HepG2 (cell line): Measurements from ENCODE around the gene GALNTL6. TPM values are rescaled to one million over a fixed set of nuclear protein-coding genes. Genes with fewer than 3 reads are reported as not detected.

Experiments used
- ATAC-seq: fragments of 200-7000 bp; cut with Tn5 transposase; 3 replicates; pipeline ENCODE4 v1.9.1; 2020; ENCODE audit warnings: mild to moderate bottlenecking, moderate library complexity
- BruUV-seq: library from RNA; stranded (reverse); fragments of 400-500 nt; replicated peaks from 2 replicates; lab custom pipeline; 2021; lab: Mats Ljungman, UMichigan
- CTCF ChIA-PET: fragments of 300-600 bp; formaldehyde crosslinking; extraction: SDS; loops from one replicate; lab custom pipeline; 2021; ENCODE audit warnings: low total read pairs, inconsistent platforms, low intra/inter-chr PET ratio; lab: Yijun Ruan, JAX
- POLR2A ChIA-PET: fragments of 350-600 bp; sonication (Branson Sonifier 250); formaldehyde crosslinking; loops from one replicate; lab custom pipeline; 2020; ENCODE audit warnings: antibody characterized with exemption, inconsistent platforms; lab: Yijun Ruan, JAX
- DNase-seq: peaks from one replicate; pipeline ENCODE4 v3.0.0-alpha.2; 2015; ENCODE audit warnings: low spot score
- FAIRE-seq: peaks from 3 replicates; lab custom pipeline; 2011; peaks lifted over from hg19 to GRCh38; lab: Jason Lieb, UNC
- H2AFZ ChIP-seq: one replicate; pipeline ENCODE4 v1.6.1; 2011; ENCODE audit warnings: low read length, inconsistent platforms
- H3K27ac ChIP-seq: fragments of 300-600 bp; 3 replicates; pipeline ENCODE4 v1.8.0; 2011; ENCODE audit warnings: mixed run types, mild to moderate bottlenecking, mixed read lengths, low read length, inconsistent platforms; ENCODE audit not compliant: insufficient read depth; ENCODE audit errors: extremely low read length
- H3K27me3 ChIP-seq, 2 experiments: fragments of 200-600 bp in 1 of 2; 2 replicates in 1 of 2; 3 replicates in 1 of 2; pipeline versions ENCODE4 v1.6.0 to v1.8.0; 2011; ENCODE audit warnings: low read length in 2 of 2, mild to moderate bottlenecking in 2 of 2, moderate library complexity in 2 of 2, inconsistent platforms in 1 of 2; ENCODE audit not compliant: insufficient read depth in 2 of 2, control insufficient read depth in 1 of 2
- H3K36me3 ChIP-seq, 2 experiments: fragments of 200-600 bp in 1 of 2; replicated peaks in 1 of 2; 2 replicates in 1 of 2; 3 replicates in 1 of 2; pipeline versions ENCODE4 v1.5.1 to v1.8.0; 2011; ENCODE audit warnings: low read length in 2 of 2, inconsistent platforms in 1 of 2; ENCODE audit not compliant: insufficient read depth in 2 of 2, control insufficient read depth in 1 of 2
- H3K4me1 ChIP-seq: 2 replicates; pipeline ENCODE4 v1.5.1; 2012; ENCODE audit warnings: low read length, inconsistent platforms; ENCODE audit not compliant: insufficient read depth
- H3K4me2 ChIP-seq: 2 replicates; pipeline ENCODE4 v1.6.0; 2011; ENCODE audit warnings: low read depth, low read length, inconsistent platforms
- H3K4me3 ChIP-seq, 3 experiments: fragments of 200-600 bp in 1 of 3; sonication (generic), shearing (Covaris generic) in 1 of 3; replicated peaks in 1 of 3; 2 replicates each; pipeline ENCODE4 v1.5.1; 2011 to 2016; ENCODE audit warnings: low read length in 3 of 3, inconsistent platforms in 2 of 3, low read depth in 2 of 3, mild to moderate bottlenecking in 2 of 3, control low read depth in 1 of 3, mixed read lengths in 1 of 3; ENCODE audit not compliant: insufficient read depth in 1 of 3
- H3K79me2 ChIP-seq: one replicate; pipeline ENCODE4 v1.6.1; 2011; ENCODE audit warnings: low read length, inconsistent platforms; ENCODE audit not compliant: insufficient read depth
- H3K9ac ChIP-seq: 2 replicates; pipeline ENCODE4 v1.6.0; 2011; ENCODE audit warnings: mild to moderate bottlenecking, low read depth, low read length, inconsistent platforms; ENCODE audit not compliant: insufficient read depth
- H3K9me3 ChIP-seq: 2 replicates; pipeline ENCODE4 v1.5.1; 2012; ENCODE audit warnings: mild to moderate bottlenecking, low read length
- H4K20me1 ChIP-seq: 2 replicates; pipeline ENCODE4 v1.6.0; 2011; ENCODE audit warnings: inconsistent platforms, mild to moderate bottlenecking, low read length, moderate library complexity; ENCODE audit not compliant: insufficient read depth
- KAT8 ChIP-seq: IDR thresholded peaks from 2 replicates; pipeline ENCODE4 v1.6.1; 2016; ENCODE audit warnings: missing genetic modification reagents, missing compliant biosample characterization
- MZF1 ChIP-seq: sonication (generic); formaldehyde crosslinking; IDR thresholded peaks from 2 replicates; pipeline ENCODE4 v1.8.1; 2023; ENCODE audit warnings: mild to moderate bottlenecking, missing genetic modification reagents, borderline replicate concordance
- RFXANK ChIP-seq: IDR thresholded peaks from 2 replicates; pipeline ENCODE4 v1.6.1; 2016
- SRSF4 ChIP-seq: fragments of 200-400 bp; formaldehyde crosslinking; IDR thresholded peaks from one replicate; pipeline ENCODE4 v1.6.1; 2018; ENCODE audit warnings: mild to moderate bottlenecking, low read depth, low read length, moderate library complexity; ENCODE audit not compliant: poor library complexity, severe bottlenecking
- ZBTB38 ChIP-seq: sonication (generic); formaldehyde crosslinking; IDR thresholded peaks from 2 replicates; pipeline ENCODE4 v1.5.1; 2020; ENCODE audit warnings: mild to moderate bottlenecking, missing genetic modification reagents
- ZNF598 ChIP-seq: sonication (generic); formaldehyde crosslinking; IDR thresholded peaks from 2 replicates; pipeline ENCODE4 v1.5.1; 2020; ENCODE audit warnings: mild to moderate bottlenecking, missing genetic modification reagents, borderline replicate concordance
- ZNF878 ChIP-seq: sonication (generic); formaldehyde crosslinking; IDR thresholded peaks from 2 replicates; pipeline ENCODE4 v1.8.1; 2023; ENCODE audit warnings: mild to moderate bottlenecking, missing genetic modification reagents, moderate library complexity
- WGBS: methylation state at CpG from one replicate; pipeline ENCODE4 v1.1.6; 2017; ENCODE audit warnings: low lambda C conversion rate; 5-methylcytosine and 5-hydroxymethylcytosine counted together
- in situ Hi-C: cut with HindIII; loops from 2 replicates; pipeline ENCODE4 v1.10.0; 2017; ENCODE audit warnings: low pct_unique_long_range_greater_than_20kb; ENCODE audit not compliant: extremely low pct_ligation_motif_present
- intact Hi-C: fragments of 100-400 bp; cut with micrococcal nuclease; formaldehyde crosslinking; loops from one replicate; pipeline ENCODE4 v1.10.0; 2022; ENCODE audit not compliant: unreplicated experiment
- polyA plus RNA-seq, 8 experiments: library from polyadenylated mRNA; depleted of rRNA in 3 of 8; stranded (reverse) in 7 of 8; unstranded in 1 of 8; fragments of >200 nt; fragmentation: Illumina TruSeq in 4 of 8; extraction: Trizol in 4 of 8; gene quantifications; 2 replicates each; pipeline versions ENCODE4 v1.2.1 to v1.2.3, GENCODE V29; 2011 to 2016; ENCODE audit warnings: low read depth in 4 of 8, missing spikeins in 1 of 8, mixed read lengths in 1 of 8; ENCODE audit not compliant: insufficient read depth in 1 of 8
- total RNA-seq, 5 experiments: library from RNA; depleted of rRNA; stranded (reverse); fragments of >200 nt; fragmentation: Illumina TruSeq; extraction: Trizol; gene quantifications; 2 replicates each; pipeline ENCODE4 v1.2.3, GENCODE V29; 2016; ENCODE audit warnings: low read depth in 1 of 5
- TF ChIP-seq, protein P1 (sequence below): sonication (generic); formaldehyde crosslinking; IDR thresholded peaks from 2 replicates; pipeline ENCODE4 v1.8.1; 2023; ENCODE audit warnings: missing genetic modification reagents, mild to moderate bottlenecking, borderline replicate concordance
- TF ChIP-seq, protein P2 (sequence below): IDR thresholded peaks from 2 replicates; pipeline ENCODE4 v1.6.1; 2012; ENCODE audit warnings: low read length, improper control_type of control experiment
- TF ChIP-seq, protein P3 (sequence below): sonication (generic); formaldehyde crosslinking; IDR thresholded peaks from 2 replicates; pipeline ENCODE4 v1.4.0; 2020; ENCODE audit warnings: missing genetic modification reagents
- TF ChIP-seq, protein P4 (sequence below): sonication (generic); formaldehyde crosslinking; IDR thresholded peaks from 2 replicates; pipeline ENCODE4 v1.4.0; 2020; ENCODE audit warnings: mild to moderate bottlenecking, missing genetic modification reagents

GALNTL6 gene
- total and polyA plus RNA-seq, 2 of the 13 experiments (the other 11 are each of a cell fraction or from before 2014, with no cell fraction given), result not detected

DNA sequence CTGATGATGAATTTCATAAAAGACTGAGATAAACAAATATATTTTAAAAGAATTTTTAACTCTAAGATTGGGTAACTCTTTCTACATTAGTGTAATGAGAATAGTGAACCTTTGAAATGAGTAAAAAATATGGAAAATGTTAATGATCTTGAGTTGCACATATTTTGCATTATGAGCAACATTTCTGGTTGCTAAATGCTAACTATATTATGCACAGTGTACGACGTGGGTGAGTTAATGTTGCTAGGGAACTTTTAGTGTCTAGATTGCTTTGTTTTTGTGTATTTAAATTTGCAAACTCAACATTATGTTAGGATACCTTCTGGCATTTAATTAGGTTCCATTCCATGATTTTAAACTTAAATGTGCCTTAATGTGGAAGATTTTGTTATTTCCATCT lies 742.5 kb downstream of the GALNTL6 start:
- Histone ChIP-seq H3K4me3 (no peak overlapping the region), H3K27ac (no peak overlapping the region), H3K9me3 (peaks cover 4% of the 10 kb centered on the region; the same call in 1 of the 2 replicates), H2AFZ (no peak overlapping the region), H4K20me1 (no peaks in the 10 kb centered on the region), H3K36me3 (no peaks in the 10 kb centered on the region), H3K27me3 (no peaks in the 10 kb centered on the region), H3K4me1 (no peaks in the 10 kb centered on the region), H3K9ac (no peak overlapping the region), H3K4me2 (no peak overlapping the region), H3K79me2 (no peaks in the 10 kb centered on the region)
- intact Hi-C loops, result no loop called here
- ATAC-seq (no peak), FAIRE-seq (no peak), DNase-seq (no peak)
- ChIA-PET CTCF (no interaction called here), POLR2A (no interaction called here)
- no peak for TF ChIP-seq SRSF4
- no peak for TF ChIP-seq ZBTB38 (CRISPR knock-in tag)
- TF ChIP-seq, protein P1, sequence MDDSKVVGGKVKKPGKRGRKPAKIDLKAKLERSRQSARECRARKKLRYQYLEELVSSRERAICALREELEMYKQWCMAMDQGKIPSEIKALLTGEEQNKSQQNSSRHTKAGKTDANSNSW (CRISPR knock-in tag), result no peak
- TF ChIP-seq, protein P2, sequence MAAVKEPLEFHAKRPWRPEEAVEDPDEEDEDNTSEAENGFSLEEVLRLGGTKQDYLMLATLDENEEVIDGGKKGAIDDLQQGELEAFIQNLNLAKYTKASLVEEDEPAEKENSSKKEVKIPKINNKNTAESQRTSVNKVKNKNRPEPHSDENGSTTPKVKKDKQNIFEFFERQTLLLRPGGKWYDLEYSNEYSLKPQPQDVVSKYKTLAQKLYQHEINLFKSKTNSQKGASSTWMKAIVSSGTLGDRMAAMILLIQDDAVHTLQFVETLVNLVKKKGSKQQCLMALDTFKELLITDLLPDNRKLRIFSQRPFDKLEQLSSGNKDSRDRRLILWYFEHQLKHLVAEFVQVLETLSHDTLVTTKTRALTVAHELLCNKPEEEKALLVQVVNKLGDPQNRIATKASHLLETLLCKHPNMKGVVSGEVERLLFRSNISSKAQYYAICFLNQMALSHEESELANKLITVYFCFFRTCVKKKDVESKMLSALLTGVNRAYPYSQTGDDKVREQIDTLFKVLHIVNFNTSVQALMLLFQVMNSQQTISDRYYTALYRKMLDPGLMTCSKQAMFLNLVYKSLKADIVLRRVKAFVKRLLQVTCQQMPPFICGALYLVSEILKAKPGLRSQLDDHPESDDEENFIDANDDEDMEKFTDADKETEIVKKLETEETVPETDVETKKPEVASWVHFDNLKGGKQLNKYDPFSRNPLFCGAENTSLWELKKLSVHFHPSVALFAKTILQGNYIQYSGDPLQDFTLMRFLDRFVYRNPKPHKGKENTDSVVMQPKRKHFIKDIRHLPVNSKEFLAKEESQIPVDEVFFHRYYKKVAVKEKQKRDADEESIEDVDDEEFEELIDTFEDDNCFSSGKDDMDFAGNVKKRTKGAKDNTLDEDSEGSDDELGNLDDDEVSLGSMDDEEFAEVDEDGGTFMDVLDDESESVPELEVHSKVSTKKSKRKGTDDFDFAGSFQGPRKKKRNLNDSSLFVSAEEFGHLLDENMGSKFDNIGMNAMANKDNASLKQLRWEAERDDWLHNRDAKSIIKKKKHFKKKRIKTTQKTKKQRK, result no peak
- no TSS peak for BruUV-seq
- in situ Hi-C loops, result no loop called here
- WGBS, result 0% methylated on average over 2 of the region's 2 CpGs

DNA sequence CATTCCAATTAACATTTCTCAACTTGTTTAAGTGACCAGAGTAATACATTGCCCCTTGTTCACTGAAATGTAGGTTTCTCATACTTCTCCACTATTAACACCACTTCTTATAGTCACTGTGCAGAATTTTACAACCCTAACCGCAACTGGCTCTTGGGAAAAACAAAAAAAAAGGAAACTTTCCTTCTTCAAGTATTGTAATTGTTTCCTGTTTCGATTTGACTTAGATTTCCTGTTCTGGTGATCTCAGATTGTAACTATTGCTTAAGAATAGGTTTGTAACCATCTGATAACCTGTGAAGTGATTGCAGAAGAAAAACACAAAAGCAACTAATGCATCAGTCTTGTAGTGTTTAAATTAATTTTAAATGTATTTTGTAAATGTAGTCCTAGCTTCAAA lies 760.7 kb downstream of the GALNTL6 start:
- H3K79me2 ChIP-seq, result no peaks in the 10 kb centered on the region
- no peaks in the 10 kb centered on the region; a peak in 1 of 5 replicates for H3K27me3 ChIP-seq
- no peaks in the 10 kb centered on the region for H3K36me3 ChIP-seq
- POLR2A ChIA-PET, result no interaction called here
- DNase-seq (no peak), FAIRE-seq (no peak), ATAC-seq (no peak)
- no peak overlapping the region for H3K4me3 ChIP-seq
- CTCF ChIA-PET, result no interaction called here
- in situ Hi-C loops (no loop called here), intact Hi-C loops (no loop called here)
- no peaks in the 10 kb centered on the region for H3K9me3 ChIP-seq
- 0% methylated on average over 2 of the region's 2 CpGs for WGBS
- H4K20me1 ChIP-seq, result no peaks in the 10 kb centered on the region
- no peak overlapping the region for H2AFZ ChIP-seq
- H3K9ac ChIP-seq, result no peak overlapping the region
- no peak overlapping the region for H3K27ac ChIP-seq
- H3K4me2 ChIP-seq, result no peak overlapping the region
- no peaks in the 10 kb centered on the region for H3K4me1 ChIP-seq
- no TSS peak for BruUV-seq
- TF ChIP-seq, protein P3, sequence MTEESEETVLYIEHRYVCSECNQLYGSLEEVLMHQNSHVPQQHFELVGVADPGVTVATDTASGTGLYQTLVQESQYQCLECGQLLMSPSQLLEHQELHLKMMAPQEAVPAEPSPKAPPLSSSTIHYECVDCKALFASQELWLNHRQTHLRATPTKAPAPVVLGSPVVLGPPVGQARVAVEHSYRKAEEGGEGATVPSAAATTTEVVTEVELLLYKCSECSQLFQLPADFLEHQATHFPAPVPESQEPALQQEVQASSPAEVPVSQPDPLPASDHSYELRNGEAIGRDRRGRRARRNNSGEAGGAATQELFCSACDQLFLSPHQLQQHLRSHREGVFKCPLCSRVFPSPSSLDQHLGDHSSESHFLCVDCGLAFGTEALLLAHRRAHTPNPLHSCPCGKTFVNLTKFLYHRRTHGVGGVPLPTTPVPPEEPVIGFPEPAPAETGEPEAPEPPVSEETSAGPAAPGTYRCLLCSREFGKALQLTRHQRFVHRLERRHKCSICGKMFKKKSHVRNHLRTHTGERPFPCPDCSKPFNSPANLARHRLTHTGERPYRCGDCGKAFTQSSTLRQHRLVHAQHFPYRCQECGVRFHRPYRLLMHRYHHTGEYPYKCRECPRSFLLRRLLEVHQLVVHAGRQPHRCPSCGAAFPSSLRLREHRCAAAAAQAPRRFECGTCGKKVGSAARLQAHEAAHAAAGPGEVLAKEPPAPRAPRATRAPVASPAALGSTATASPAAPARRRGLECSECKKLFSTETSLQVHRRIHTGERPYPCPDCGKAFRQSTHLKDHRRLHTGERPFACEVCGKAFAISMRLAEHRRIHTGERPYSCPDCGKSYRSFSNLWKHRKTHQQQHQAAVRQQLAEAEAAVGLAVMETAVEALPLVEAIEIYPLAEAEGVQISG (CRISPR knock-in tag), result no peak
- no peak for TF ChIP-seq ZNF878 (CRISPR knock-in tag)
- TF ChIP-seq KAT8 (CRISPR knock-in tag), result no peak
- TF ChIP-seq MZF1, result no peak
- TF ChIP-seq, protein P4, sequence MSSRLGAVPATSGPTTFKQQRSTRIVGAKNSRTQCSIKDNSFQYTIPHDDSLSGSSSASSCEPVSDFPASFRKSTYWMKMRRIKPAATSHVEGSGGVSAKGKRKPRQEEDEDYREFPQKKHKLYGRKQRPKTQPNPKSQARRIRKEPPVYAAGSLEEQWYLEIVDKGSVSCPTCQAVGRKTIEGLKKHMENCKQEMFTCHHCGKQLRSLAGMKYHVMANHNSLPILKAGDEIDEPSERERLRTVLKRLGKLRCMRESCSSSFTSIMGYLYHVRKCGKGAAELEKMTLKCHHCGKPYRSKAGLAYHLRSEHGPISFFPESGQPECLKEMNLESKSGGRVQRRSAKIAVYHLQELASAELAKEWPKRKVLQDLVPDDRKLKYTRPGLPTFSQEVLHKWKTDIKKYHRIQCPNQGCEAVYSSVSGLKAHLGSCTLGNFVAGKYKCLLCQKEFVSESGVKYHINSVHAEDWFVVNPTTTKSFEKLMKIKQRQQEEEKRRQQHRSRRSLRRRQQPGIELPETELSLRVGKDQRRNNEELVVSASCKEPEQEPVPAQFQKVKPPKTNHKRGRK, result no peak
- no peak for TF ChIP-seq ZNF598 (CRISPR knock-in tag)
- no peak for TF ChIP-seq RFXANK (CRISPR knock-in tag)
- TF ChIP-seq ZBTB38 (CRISPR knock-in tag), result no peak
